DOHH2 (cell line): Measurements from ENCODE around the gene PPT2.

Experiments
- H3F3A ChIP-seq: fragments of 200-600 bp; sonication (generic), shearing (Covaris generic); 2 replicates; pipeline ENCODE4 v1.6.0; 2016; ENCODE audit warnings: antibody characterized with exemption, mild to moderate bottlenecking; ENCODE audit not compliant: control insufficient read depth, insufficient read depth
- H3K27ac ChIP-seq: fragments of 200-600 bp; sonication (generic); 2 replicates; pipeline ENCODE4 v1.5.1; 2014; ENCODE audit warnings: low read depth, mild to moderate bottlenecking, low read length, moderate library complexity
- H3K27me3 ChIP-seq: fragments of 200-600 bp; sonication (generic); 2 replicates; pipeline ENCODE4 v1.6.1; 2014; ENCODE audit warnings: mild to moderate bottlenecking, low read length, mixed read lengths; ENCODE audit not compliant: control insufficient read depth
- H3K36me3 ChIP-seq: fragments of 200-600 bp; sonication (generic); 2 replicates; pipeline ENCODE4 v1.6.1; 2014; ENCODE audit warnings: mild to moderate bottlenecking, low read length, moderate library complexity, mixed read lengths; ENCODE audit not compliant: control insufficient read depth
- H3K4me1 ChIP-seq: fragments of 200-600 bp; sonication (generic); 2 replicates; pipeline ENCODE4 v1.6.1; 2014; ENCODE audit warnings: mild to moderate bottlenecking, low read length, mixed read lengths; ENCODE audit not compliant: control insufficient read depth
- H3K4me2 ChIP-seq: fragments of 200-600 bp; sonication (generic); 2 replicates; pipeline ENCODE4 v1.6.0; 2014; ENCODE audit warnings: mild to moderate bottlenecking, low read length, moderate library complexity
- H3K4me3 ChIP-seq: fragments of 200-600 bp; sonication (generic); 2 replicates; pipeline ENCODE4 v1.5.1; 2014; ENCODE audit warnings: mild to moderate bottlenecking, low read length, mixed read lengths
- H3K79me2 ChIP-seq: fragments of 200-600 bp; sonication (generic); 2 replicates; pipeline ENCODE4 v1.6.1; 2014; ENCODE audit warnings: mild to moderate bottlenecking, low read length, mixed read lengths; ENCODE audit not compliant: control insufficient read depth
- H3K9me2 ChIP-seq: fragments of 200-600 bp; sonication (generic); replicated peaks from 2 replicates; pipeline ENCODE4 v1.6.1; 2014; ENCODE audit warnings: mild to moderate bottlenecking, low read length, mixed read lengths; ENCODE audit not compliant: control insufficient read depth
- H3K9me3 ChIP-seq: fragments of 200-600 bp; sonication (generic); 2 replicates; pipeline ENCODE4 v1.6.1; 2014; ENCODE audit warnings: antibody characterized with exemption, low read length, mixed read lengths; ENCODE audit not compliant: control insufficient read depth, insufficient read depth
- H4K20me1 ChIP-seq: fragments of 200-600 bp; sonication (generic); 2 replicates; pipeline ENCODE4 v1.6.0; 2014; ENCODE audit warnings: low read depth, mild to moderate bottlenecking, antibody characterized with exemption, low read length, moderate library complexity; ENCODE audit not compliant: control insufficient read depth, insufficient read depth
- CTCF ChIP-seq: fragments of 200-600 bp; sonication (generic); IDR thresholded peaks from one replicate; pipeline ENCODE4 v1.5.1; 2014; ENCODE audit warnings: antibody characterized with exemption, mild to moderate bottlenecking, low read depth, low read length; ENCODE audit not compliant: poor library complexity, severe bottlenecking
- EZH2phosphoT487 ChIP-seq: fragments of 200-600 bp; sonication (generic); IDR thresholded peaks from 2 replicates; pipeline ENCODE4 v1.6.1; 2017; ENCODE audit warnings: borderline replicate concordance, mild to moderate bottlenecking, antibody characterized with exemption, low read length, moderate library complexity, mixed read lengths

Gene PPT2

DNA sequence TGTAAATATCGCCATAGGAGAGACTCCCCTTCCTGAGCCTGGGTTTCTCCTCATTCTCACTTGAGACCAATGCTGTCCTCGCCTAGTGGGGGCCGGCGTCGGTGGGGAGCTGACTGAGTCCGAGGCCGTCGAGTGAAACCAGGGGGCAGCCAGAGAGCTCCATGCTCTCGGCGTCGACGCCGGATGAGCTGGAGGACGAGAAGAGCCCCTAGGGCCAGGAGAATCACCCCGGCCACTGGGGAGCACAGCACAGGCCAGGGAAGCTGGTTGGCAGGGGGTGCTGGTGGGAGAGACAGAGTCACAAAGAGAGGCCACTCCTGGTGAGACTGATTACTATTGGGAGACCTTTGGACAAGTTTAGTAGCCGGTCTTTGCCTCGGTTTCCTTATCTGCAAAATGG lies 44.9 kb downstream of the PPT2 start:
- TF ChIP-seq EZH2phosphoT487, result no peak
- TF ChIP-seq CTCF, result no peak
- no peak overlapping the region for H3K4me3 ChIP-seq
- H3K27ac ChIP-seq, result no peak overlapping the region
- H3F3A ChIP-seq, result peaks cover 18% of the 10 kb centered on the region
- no peaks in the 10 kb centered on the region for H4K20me1 ChIP-seq
- H3K79me2 ChIP-seq, result peaks cover 3% of the 10 kb centered on the region; the same call in 1 of the 2 replicates
- H3K36me3 ChIP-seq, result peaks cover 3% of the 10 kb centered on the region; the same call in 1 of the 2 replicates
- no peak overlapping the region for H3K4me2 ChIP-seq
- no peaks in the 10 kb centered on the region for H3K9me2 ChIP-seq
- no peaks in the 10 kb centered on the region for H3K27me3 ChIP-seq
- no peaks in the 10 kb centered on the region for H3K9me3 ChIP-seq
- H3K4me1 ChIP-seq, result peaks cover 37% of the 10 kb centered on the region

GRCh38 chr6:32200711-32201475 lies 47.0 kb downstream of the PPT2 start:
- no peak for TF ChIP-seq CTCF
- TF ChIP-seq EZH2phosphoT487, result no peak
- H3K4me3 ChIP-seq, result no peak overlapping the region
- H3K79me2 ChIP-seq, result no peaks in the 10 kb centered on the region
- H3F3A ChIP-seq, result peaks cover 14% of the 10 kb centered on the region
- no peaks in the 10 kb centered on the region for H3K27me3 ChIP-seq
- H3K9me3 ChIP-seq, result no peaks in the 10 kb centered on the region
- H3K4me1 ChIP-seq, result peaks cover 22% of the 10 kb centered on the region
- H3K27ac ChIP-seq, result no peak overlapping the region
- H3K36me3 ChIP-seq, result peaks cover 3% of the 10 kb centered on the region; the same call in 1 of the 2 replicates
- H3K9me2 ChIP-seq, result no peaks in the 10 kb centered on the region
- H4K20me1 ChIP-seq, result no peaks in the 10 kb centered on the region
- no peak overlapping the region for H3K4me2 ChIP-seq

GRCh38 chr6:32202186-32202585 lies 48.2 kb downstream of the PPT2 start:
- Histone ChIP-seq H3K27ac (no peak overlapping the region), H3F3A (peaks cover 12% of the 10 kb centered on the region)
- TF ChIP-seq EZH2phosphoT487, result no peak
- no peak for TF ChIP-seq CTCF

More at GRCh38 chr6:32202186-32202585, 48.2 kb downstream of the PPT2 start:
- no peaks in the 10 kb centered on the region for H3K27me3 ChIP-seq
- no peak overlapping the region for H3K4me3 ChIP-seq
- H3K36me3 ChIP-seq, result no peaks in the 10 kb centered on the region
- no peaks in the 10 kb centered on the region for H3K79me2 ChIP-seq
- no peak overlapping the region for H3K4me2 ChIP-seq
- H4K20me1 ChIP-seq, result no peaks in the 10 kb centered on the region
- H3K9me3 ChIP-seq, result no peaks in the 10 kb centered on the region
- H3K4me1 ChIP-seq, result peaks cover 11% of the 10 kb centered on the region
- H3K9me2 ChIP-seq, result no peaks in the 10 kb centered on the region
